Mesenchymal stem cell (in vitro differentiated cells and primary cell): Measurements from ENCODE around the gene DNAH10.

ENCODE experiments used
- DNase-seq: peaks from one replicate; pipeline ENCODE4 v3.0.0-alpha.2; 2013
- H2AFZ ChIP-seq: one replicate; pipeline ENCODE4 v1.6.1; 2013; ENCODE audit warnings: low read depth, mild to moderate bottlenecking, control low read depth, inconsistent platforms, low read length, moderate library complexity
- H2AK5ac ChIP-seq: 2 replicates; pipeline ENCODE4 v1.6.1; 2013; ENCODE audit warnings: low read length, moderate library complexity, mild to moderate bottlenecking, inconsistent platforms; ENCODE audit not compliant: severe bottlenecking
- H2BK120ac ChIP-seq: one replicate; pipeline ENCODE4 v1.6.1; 2013; ENCODE audit warnings: low read depth, mild to moderate bottlenecking, inconsistent platforms, low read length, moderate library complexity
- H2BK12ac ChIP-seq, 2 experiments: one replicate each; pipeline ENCODE4 v1.6.1; 2013; ENCODE audit warnings: inconsistent platforms in 2 of 2, low read length in 2 of 2, mild to moderate bottlenecking in 2 of 2, moderate library complexity in 2 of 2, control low read depth in 1 of 2
- H2BK15ac ChIP-seq: one replicate; pipeline ENCODE4 v1.6.1; 2013; ENCODE audit warnings: mild to moderate bottlenecking, low read depth, inconsistent platforms; ENCODE audit not compliant: poor library complexity, severe bottlenecking
- H2BK5ac ChIP-seq: 2 replicates; pipeline ENCODE4 v1.6.1; 2013; ENCODE audit warnings: low read depth, mild to moderate bottlenecking, low read length, control low read depth, inconsistent platforms; ENCODE audit not compliant: poor library complexity, severe bottlenecking
- H3K14ac ChIP-seq, 2 experiments: one replicate each; pipeline ENCODE4 v1.6.1; 2013; ENCODE audit warnings: inconsistent platforms in 2 of 2, low read length in 2 of 2, control low read depth in 1 of 2, mild to moderate bottlenecking in 1 of 2, moderate library complexity in 1 of 2
- H3K18ac ChIP-seq, 2 experiments: one replicate each; pipeline ENCODE4 v1.6.1; 2013; ENCODE audit warnings: inconsistent platforms in 2 of 2, low read length in 2 of 2, control low read depth in 1 of 2, low read depth in 1 of 2, mild to moderate bottlenecking in 1 of 2
- H3K23ac ChIP-seq, 2 experiments: one replicate each; pipeline ENCODE4 v1.6.1; 2013; ENCODE audit warnings: inconsistent platforms in 2 of 2, low read length in 2 of 2, mild to moderate bottlenecking in 2 of 2, moderate library complexity in 2 of 2, control low read depth in 1 of 2
- H3K27ac ChIP-seq: 2 replicates; pipeline ENCODE4 v1.5.1; 2013; ENCODE audit warnings: mild to moderate bottlenecking, moderate library complexity, low read length, control low read depth, inconsistent platforms; ENCODE audit not compliant: poor library complexity, severe bottlenecking
- H3K27me3 ChIP-seq, 2 experiments: 2 replicates each; pipeline versions ENCODE4 v1.6.1 to v1.7.0; 2013; ENCODE audit warnings: low read length in 2 of 2, mild to moderate bottlenecking in 2 of 2, moderate library complexity in 2 of 2, control low read depth in 1 of 2, inconsistent platforms in 1 of 2; ENCODE audit not compliant: control insufficient read depth in 1 of 2, insufficient read depth in 1 of 2
- H3K36me3 ChIP-seq, 2 experiments: 2 replicates each; pipeline versions ENCODE4 v1.6.1 to v1.7.0; 2013; ENCODE audit warnings: low read length in 2 of 2, control low read depth in 1 of 2, inconsistent platforms in 1 of 2, low read depth in 1 of 2, mild to moderate bottlenecking in 1 of 2; ENCODE audit not compliant: insufficient read depth in 2 of 2, control insufficient read depth in 1 of 2
- H3K4ac ChIP-seq, 2 experiments: one replicate each; pipeline ENCODE4 v1.6.1; 2013; ENCODE audit warnings: inconsistent platforms in 2 of 2, low read length in 2 of 2, mild to moderate bottlenecking in 2 of 2, moderate library complexity in 2 of 2, control low read depth in 1 of 2, low read depth in 1 of 2
- H3K4me1 ChIP-seq: 2 replicates; pipeline ENCODE4 v1.6.1; 2013; ENCODE audit warnings: low read depth, low read length, control low read depth; ENCODE audit not compliant: control insufficient read depth, insufficient read depth
- H3K4me2 ChIP-seq: 2 replicates; pipeline ENCODE4 v1.6.1; 2013; ENCODE audit warnings: low read length, mild to moderate bottlenecking, inconsistent platforms; ENCODE audit not compliant: poor library complexity, severe bottlenecking
- H3K4me3 ChIP-seq, 2 experiments: 2 replicates each; pipeline versions ENCODE4 v1.5.1 to v1.7.0; 2013; ENCODE audit warnings: low read length in 2 of 2, mild to moderate bottlenecking in 2 of 2, control low read depth in 1 of 2, low read depth in 1 of 2; ENCODE audit not compliant: insufficient read depth in 1 of 2
- H3K79me1 ChIP-seq: replicated peaks from 2 replicates; pipeline ENCODE4 v1.6.1; 2013; ENCODE audit warnings: mild to moderate bottlenecking, control low read depth, low read length, inconsistent platforms; ENCODE audit not compliant: poor library complexity, severe bottlenecking
- H3K9ac ChIP-seq: 2 replicates; pipeline ENCODE4 v1.7.0; 2013; ENCODE audit warnings: mild to moderate bottlenecking, low read length, moderate library complexity
- H3K9me3 ChIP-seq: 2 replicates; pipeline ENCODE4 v1.7.0; 2013; ENCODE audit warnings: mild to moderate bottlenecking, low read length; ENCODE audit not compliant: control insufficient read depth
- H4K8ac ChIP-seq: one replicate; pipeline ENCODE4 v1.6.1; 2013; ENCODE audit warnings: inconsistent platforms, mild to moderate bottlenecking, low read length, moderate library complexity
- H4K91ac ChIP-seq: one replicate; pipeline ENCODE4 v1.6.1; 2013; ENCODE audit warnings: mild to moderate bottlenecking, low read length, inconsistent platforms
- WGBS: methylation state at CpG from one replicate; pipeline ENCODE4 v1.1.7; 2013; ENCODE audit warnings: mixed read lengths; 5-methylcytosine and 5-hydroxymethylcytosine counted together

DNAH10 gene

DNA sequence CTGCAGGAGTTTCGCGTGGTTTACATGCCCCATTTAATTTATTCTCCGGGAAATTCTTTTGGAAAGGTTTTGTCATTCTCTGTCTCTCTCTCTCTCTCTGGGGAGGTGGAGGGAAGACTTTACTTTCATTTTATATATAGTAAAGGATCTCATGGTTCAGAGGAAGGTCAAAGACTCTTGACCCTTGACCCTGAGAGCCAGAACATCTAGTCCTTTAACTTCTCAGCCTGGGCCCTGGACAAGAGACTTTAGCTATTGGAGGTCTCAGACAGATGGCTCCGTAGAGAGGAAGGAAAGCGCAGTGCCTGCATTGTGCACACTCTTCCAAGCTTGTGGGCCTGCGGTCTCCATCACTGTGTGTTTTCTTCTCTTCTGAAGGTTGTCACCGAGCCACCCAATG lies 166.8 kb downstream of the DNAH10 start:
- Histone ChIP-seq H2BK12ac (no peak overlapping the region), H3K27me3 (peaks cover 3 to 26% of the 10 kb centered on the region in 2 experiments), H4K91ac (no peak overlapping the region), H3K4me3 (peak overlapping the region in 1 of 2 experiments; percentile 15), H2BK15ac (no peak overlapping the region), H3K18ac (no peak overlapping the region), H2BK120ac (no peak overlapping the region), H3K4ac (no peak overlapping the region), H3K23ac (no peak overlapping the region), H3K9me3 (no peaks in the 10 kb centered on the region), H2BK5ac (no peak overlapping the region), H3K4me2 (no peak overlapping the region), H3K79me1 (no peaks in the 10 kb centered on the region), H4K8ac (no peak overlapping the region), H2AK5ac (no peak overlapping the region), H3K9ac (no peak overlapping the region), H2AFZ (no peak overlapping the region), H3K14ac (no peak overlapping the region), H3K4me1 (no peaks in the 10 kb centered on the region), H3K27ac (no peak overlapping the region), H3K36me3 (peaks cover under 1 to 2% of the 10 kb centered on the region in 2 experiments)
- 75% methylated on average over 4 of the region's 7 CpGs for WGBS
- no peak for DNase-seq

DNA sequence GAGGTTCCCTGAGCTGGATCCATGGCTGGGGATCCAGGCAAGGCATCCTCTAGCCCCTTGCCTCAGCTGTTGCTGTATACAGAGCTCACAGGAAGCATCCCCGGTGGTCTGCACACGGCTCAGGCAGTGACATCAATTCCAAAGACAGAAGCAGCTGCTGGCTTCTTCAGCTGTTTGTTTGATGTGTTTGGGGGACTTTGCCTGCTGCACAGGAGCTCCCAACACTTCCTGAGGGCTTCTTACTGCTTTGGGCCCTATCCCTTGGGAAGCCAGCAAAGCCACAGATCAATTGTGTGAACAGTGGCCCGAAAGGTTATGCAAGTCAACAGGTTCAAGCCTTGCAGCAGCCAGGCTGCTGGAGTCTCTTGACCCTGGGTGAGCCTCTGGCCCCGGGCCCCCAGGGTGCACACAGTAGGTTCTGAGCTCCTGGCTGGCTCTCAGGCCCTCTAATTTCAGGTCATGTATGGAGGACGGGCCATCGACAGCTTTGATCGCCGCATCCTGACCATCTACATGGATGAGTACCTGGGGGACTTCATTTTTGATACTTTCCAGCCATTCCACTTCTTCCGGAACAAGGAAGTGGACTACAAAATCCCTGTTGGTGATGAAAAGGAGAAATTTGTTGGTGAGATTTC lies 168.0 kb downstream of the DNAH10 start:
- peaks cover 3 to 18% of the 10 kb centered on the region in 2 experiments for H3K27me3 ChIP-seq
- no peak overlapping the region for H3K4me2 ChIP-seq
- no peak overlapping the region for H2BK15ac ChIP-seq
- H3K9ac ChIP-seq, result no peak overlapping the region
- no peaks in the 10 kb centered on the region for H3K79me1 ChIP-seq
- H2BK5ac ChIP-seq, result no peak overlapping the region
- H3K18ac ChIP-seq, result no peak overlapping the region
- no peak overlapping the region for H3K14ac ChIP-seq
- H2AFZ ChIP-seq, result no peak overlapping the region
- no peak overlapping the region for H2AK5ac ChIP-seq
- no peak overlapping the region for H3K4me3 ChIP-seq
- no peak overlapping the region for H3K4ac ChIP-seq
- no peak overlapping the region for H3K27ac ChIP-seq
- H4K8ac ChIP-seq, result no peak overlapping the region
- peaks cover 11 to 12% of the 10 kb centered on the region in 2 experiments for H3K36me3 ChIP-seq
- peaks cover 3% of the 10 kb centered on the region for H3K4me1 ChIP-seq
- DNase-seq, result no peak
- H2BK120ac ChIP-seq, result no peak overlapping the region
- WGBS, result 83% methylated on average over 7 of the region's 9 CpGs
- H4K91ac ChIP-seq, result no peak overlapping the region
- H3K23ac ChIP-seq, result no peak overlapping the region
- no peaks in the 10 kb centered on the region for H3K9me3 ChIP-seq
- no peak overlapping the region for H2BK12ac ChIP-seq

DNA sequence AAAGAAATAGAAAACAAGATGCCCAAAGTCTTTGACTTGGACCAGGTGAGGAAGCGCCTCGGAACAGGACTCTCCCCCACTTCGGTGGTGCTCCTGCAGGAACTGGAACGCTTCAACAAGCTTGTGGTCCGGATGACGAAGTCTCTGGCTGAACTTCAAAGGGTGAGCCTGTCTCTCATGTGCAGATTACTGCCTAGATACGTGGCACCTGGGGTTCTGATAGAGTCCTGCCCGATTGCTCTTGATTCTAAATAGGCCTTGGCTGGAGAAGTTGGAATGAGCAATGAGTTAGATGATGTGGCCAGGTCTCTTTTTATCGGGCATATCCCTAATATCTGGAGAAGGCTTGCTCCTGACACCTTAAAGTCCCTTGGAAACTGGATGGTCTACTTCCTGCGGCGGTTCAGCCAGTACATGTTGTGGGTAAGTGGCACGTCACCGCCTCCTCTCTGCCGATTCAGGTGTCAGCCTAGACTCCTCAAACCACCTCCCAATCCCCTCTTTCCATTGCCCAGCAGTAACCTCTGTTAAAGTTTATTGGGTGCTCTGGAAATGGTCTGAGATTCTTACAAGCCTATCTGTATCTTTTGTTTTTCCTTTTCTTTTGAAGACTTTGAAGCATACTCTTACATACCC lies 169.7 kb downstream of the DNAH10 start:
- WGBS, result 87% methylated on average over 13 of the region's 14 CpGs

DNA sequence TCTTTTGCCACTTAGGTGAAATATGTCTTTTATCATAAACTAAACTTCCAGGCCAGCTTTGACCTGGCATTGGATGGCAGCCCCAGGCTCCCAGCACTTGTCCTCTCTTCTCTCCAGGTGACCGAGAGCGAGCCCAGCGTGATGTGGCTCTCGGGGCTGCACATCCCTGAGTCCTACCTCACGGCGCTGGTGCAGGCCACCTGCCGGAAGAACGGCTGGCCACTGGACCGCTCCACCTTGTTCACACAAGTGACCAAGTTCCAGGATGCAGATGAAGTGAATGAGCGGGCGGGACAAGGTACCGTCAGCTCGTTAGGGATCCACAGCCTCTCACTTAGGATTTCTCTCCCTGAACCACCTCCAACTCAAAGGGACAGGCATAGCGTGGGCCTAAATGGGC lies 171.1 kb downstream of the DNAH10 start:
- H3K27me3 ChIP-seq, result peaks cover 3 to 9% of the 10 kb centered on the region in 2 experiments
- no peak overlapping the region for H4K91ac ChIP-seq
- no peak overlapping the region for H2AFZ ChIP-seq
- no peak overlapping the region for H3K4ac ChIP-seq
- H3K14ac ChIP-seq, result no peak overlapping the region
- H3K36me3 ChIP-seq, result peaks cover 32 to 40% of the 10 kb centered on the region in 2 experiments
- 94% methylated on average over 14 of the region's 14 CpGs for WGBS
- H2BK15ac ChIP-seq, result no peak overlapping the region
- H3K27ac ChIP-seq, result no peak overlapping the region
- H3K79me1 ChIP-seq, result no peaks in the 10 kb centered on the region
- no peaks in the 10 kb centered on the region for H3K9me3 ChIP-seq
- no peak overlapping the region for H4K8ac ChIP-seq
- H2AK5ac ChIP-seq, result no peak overlapping the region
- no peak overlapping the region for H3K18ac ChIP-seq
- no peak overlapping the region for H3K4me2 ChIP-seq
- no peak for DNase-seq
- no peak overlapping the region for H2BK5ac ChIP-seq
- H2BK120ac ChIP-seq, result no peak overlapping the region
- no peak overlapping the region for H3K23ac ChIP-seq
- no peak overlapping the region for H3K9ac ChIP-seq
- no peak overlapping the region for H3K4me3 ChIP-seq
- H2BK12ac ChIP-seq, result no peak overlapping the region
- H3K4me1 ChIP-seq, result peaks cover 10% of the 10 kb centered on the region

More for the DNA sequence above, 169.7 kb downstream of the DNAH10 start:
- Histone ChIP-seq H3K4me1 (peaks cover 4% of the 10 kb centered on the region), H4K8ac (no peak overlapping the region), H2BK120ac (no peak overlapping the region), H2BK15ac (no peak overlapping the region), H3K4ac (no peak overlapping the region), H2BK12ac (no peak overlapping the region), H3K79me1 (no peaks in the 10 kb centered on the region), H3K14ac (no peak overlapping the region), H3K23ac (no peak overlapping the region), H3K4me2 (no peak overlapping the region), H3K27ac (no peak overlapping the region), H4K91ac (no peak overlapping the region), H3K18ac (no peak overlapping the region), H3K27me3 (peaks cover 3 to 9% of the 10 kb centered on the region in 2 experiments), H3K4me3 (no peak overlapping the region), H2AFZ (no peak overlapping the region), H3K9ac (no peak overlapping the region), H2BK5ac (no peak overlapping the region), H3K9me3 (no peaks in the 10 kb centered on the region), H3K36me3 (peaks cover 25 to 27% of the 10 kb centered on the region in 2 experiments), H2AK5ac (no peak overlapping the region)
- no peak for DNase-seq
